ENCODE measurements around the gene LGALS12.

- TF ChIP-seq CTCF (IDR thresholded peaks at IDR 0.05) (no peak), POLR2A (IDR thresholded peaks at IDR 0.05) (no peak)
These were observed 35.6 kb upstream of the LGALS12 start for GRCh38 chr11:63470311-63470710.

Measured in heart left ventricle (tissue), 13 donors.